GM23338 (cell line): ENCODE measurements around the gene PTGDR2. TPM values are rescaled to one million over a fixed set of nuclear protein-coding genes. Genes with fewer than 3 reads are reported as not detected.

ENCODE experiments used
- ATAC-seq: fragments of 200-7000 bp; cut with Tn5 transposase; 3 replicates; pipeline ENCODE4 v1.9.1; 2020
- DNase-seq: peaks from one replicate; pipeline ENCODE4 v3.0.0-alpha.2; 2015; ENCODE audit warnings: low spot score
- H2AFZ ChIP-seq: fragments of 200-600 bp; sonication (generic); 2 replicates; pipeline ENCODE4 v1.8.0; 2016; ENCODE audit warnings: antibody characterized with exemption, mild to moderate bottlenecking, moderate library complexity
- H3F3A ChIP-seq: fragments of 200-600 bp; sonication (generic); replicated peaks from 2 replicates; pipeline ENCODE4 v1.8.0; 2017; ENCODE audit warnings: antibody characterized with exemption, mixed run types, low read depth
- H3K27ac ChIP-seq: fragments of 200-600 bp; sonication (generic); 2 replicates; pipeline ENCODE4 v1.6.1; 2016; ENCODE audit warnings: low read depth
- H3K27me3 ChIP-seq: fragments of 200-600 bp; sonication (generic); 2 replicates; pipeline ENCODE4 v1.8.0; 2016; ENCODE audit warnings: mild to moderate bottlenecking, mixed run types, moderate library complexity; ENCODE audit not compliant: insufficient read depth
- H3K36me3 ChIP-seq: fragments of 200-600 bp; sonication (generic); 2 replicates; pipeline ENCODE4 v1.8.0; 2016; ENCODE audit warnings: mild to moderate bottlenecking; ENCODE audit not compliant: insufficient read depth
- H3K4me1 ChIP-seq: fragments of 200-600 bp; sonication (generic); 2 replicates; pipeline ENCODE4 v1.8.0; 2016; ENCODE audit warnings: mild to moderate bottlenecking, moderate library complexity; ENCODE audit not compliant: insufficient read depth
- H3K4me2 ChIP-seq: fragments of 200-600 bp; sonication (generic); 2 replicates; pipeline ENCODE4 v1.7.1; 2017; ENCODE audit warnings: mixed run types
- H3K4me3 ChIP-seq: fragments of 200-600 bp; sonication (generic); 2 replicates; pipeline ENCODE4 v1.6.1; 2016; ENCODE audit warnings: mixed run types
- H3K79me2 ChIP-seq: fragments of 200-600 bp; sonication (generic); replicated peaks from 2 replicates; pipeline ENCODE4 v1.8.0; 2017; ENCODE audit warnings: mild to moderate bottlenecking; ENCODE audit not compliant: insufficient read depth
- H3K9me2 ChIP-seq: fragments of 200-600 bp; sonication (generic); 2 replicates; pipeline ENCODE4 v1.8.0; 2017; ENCODE audit not compliant: insufficient read depth
- H4K20me1 ChIP-seq: fragments of 200-600 bp; sonication (generic); replicated peaks from 2 replicates; pipeline ENCODE4 v1.8.0; 2017; ENCODE audit warnings: mild to moderate bottlenecking; ENCODE audit not compliant: insufficient read depth
- H3K27ac Mint-ChIP-seq: 2 replicates; pipeline ENCODE4 v1.8.0; 2020; ENCODE audit warnings: inconsistent platforms, mild to moderate bottlenecking, moderate library complexity, mixed read lengths
- H3K27me3 Mint-ChIP-seq: 3 replicates; pipeline ENCODE4 v1.8.0; 2022; ENCODE audit warnings: low read depth, mild to moderate bottlenecking, moderate library complexity, mixed read lengths, inconsistent platforms; ENCODE audit not compliant: insufficient read depth, poor library complexity
- H3K36me3 Mint-ChIP-seq: 3 replicates; pipeline ENCODE4 v1.8.0; 2021; ENCODE audit warnings: low read depth, mild to moderate bottlenecking, inconsistent platforms, moderate library complexity, mixed read lengths
- H3K4me1 Mint-ChIP-seq: 3 replicates; pipeline ENCODE4 v1.8.0; 2020; ENCODE audit warnings: mild to moderate bottlenecking, inconsistent platforms, mixed read lengths
- H3K4me3 Mint-ChIP-seq: 3 replicates; pipeline ENCODE4 v1.8.0; 2021; ENCODE audit warnings: moderate library complexity, mild to moderate bottlenecking, inconsistent platforms, mixed read lengths
- H3K9me3 Mint-ChIP-seq: 3 replicates; pipeline ENCODE4 v1.8.0; 2020; ENCODE audit warnings: moderate library complexity, mild to moderate bottlenecking, inconsistent platforms, mixed read lengths
- CREB1 ChIP-seq: fragments of 250-450 bp; sonication (Bioruptor Pico); IDR thresholded peaks from 2 replicates; pipeline ENCODE4 v1.5.0; 2020; ENCODE audit warnings: low read depth, mild to moderate bottlenecking, moderate library complexity
- ETS1 ChIP-seq: IDR thresholded peaks from 2 replicates; pipeline ENCODE4 v1.6.1; 2016; ENCODE audit warnings: antibody characterized with exemption
- EZH2 ChIP-seq: fragments of 200-600 bp; sonication (generic); IDR thresholded peaks from one replicate; pipeline ENCODE4 v1.8.0; 2017; ENCODE audit warnings: antibody characterized with exemption, mild to moderate bottlenecking, low read depth; ENCODE audit not compliant: unreplicated experiment
- EZH2phosphoT487 ChIP-seq: fragments of 200-600 bp; sonication (generic); IDR thresholded peaks from one replicate; pipeline ENCODE4 v1.8.1; 2018; ENCODE audit warnings: antibody characterized with exemption; ENCODE audit not compliant: unreplicated experiment
- JUNB ChIP-seq: IDR thresholded peaks from one replicate; pipeline ENCODE4 v1.6.1; 2016; ENCODE audit warnings: antibody characterized with exemption; ENCODE audit not compliant: unreplicated experiment
- NANOG ChIP-seq: IDR thresholded peaks from 2 replicates; pipeline ENCODE4 v1.6.1; 2016; ENCODE audit warnings: antibody characterized with exemption, borderline replicate concordance
- POLR2AphosphoS5 ChIP-seq: IDR thresholded peaks from 2 replicates; pipeline ENCODE4 v1.6.1; 2016; ENCODE audit warnings: antibody characterized with exemption, low read depth
- STAT1 ChIP-seq: IDR thresholded peaks from one replicate; pipeline ENCODE4 v1.6.1; 2016; ENCODE audit warnings: antibody characterized with exemption; ENCODE audit not compliant: unreplicated experiment
- ZNF114 ChIP-seq: fragments of 250-450 bp; sonication (Bioruptor Pico); IDR thresholded peaks from 2 replicates; pipeline ENCODE4 v1.5.0; 2020; ENCODE audit warnings: mild to moderate bottlenecking, moderate library complexity
- ZNF331 ChIP-seq: fragments of 250-450 bp; sonication (Bioruptor Pico); IDR thresholded peaks from 2 replicates; pipeline ENCODE4 v1.5.0; 2020; ENCODE audit warnings: low read depth, mild to moderate bottlenecking, moderate library complexity
- ZNF462 ChIP-seq: fragments of 250-450 bp; sonication (Bioruptor Pico); IDR thresholded peaks from 2 replicates; pipeline ENCODE4 v1.5.0; 2020; ENCODE audit warnings: mild to moderate bottlenecking, moderate library complexity
- polyA plus RNA-seq: library from polyadenylated mRNA; unstranded; fragments of >200 nt; fragmentation: Nextera tagmentation; extraction: Ambion mirVana; gene quantifications from 2 replicates; pipeline ENCODE4 v1.2.1, GENCODE V29; 2016
- total RNA-seq: library from RNA; depleted of rRNA; stranded (reverse); fragments of >200 nt; shearing (Covaris generic); gene quantifications from 2 replicates; pipeline ENCODE4 v1.2.3, GENCODE V29; 2014
- TF ChIP-seq, protein P1 (sequence below), 2 experiments: fragments of 200-600 bp in 1 of 2; sonication (generic) in 1 of 2; conservative IDR thresholded peaks; 2 replicates each; pipeline versions ENCODE4 v1.5.1 to v1.6.1; 2016 to 2017; ENCODE audit warnings: antibody characterized with exemption in 2 of 2, low read depth in 2 of 2, mild to moderate bottlenecking in 2 of 2, moderate library complexity in 1 of 2
- TF ChIP-seq, protein P2 (sequence below): IDR thresholded peaks from one replicate; pipeline ENCODE4 v1.6.1; 2018; ENCODE audit warnings: antibody characterized with exemption; ENCODE audit not compliant: unreplicated experiment

PTGDR2 gene
- total and polyA plus RNA-seq, 2 experiments from 2014 or later, result 0.24 to 0.73 TPM

DNA sequence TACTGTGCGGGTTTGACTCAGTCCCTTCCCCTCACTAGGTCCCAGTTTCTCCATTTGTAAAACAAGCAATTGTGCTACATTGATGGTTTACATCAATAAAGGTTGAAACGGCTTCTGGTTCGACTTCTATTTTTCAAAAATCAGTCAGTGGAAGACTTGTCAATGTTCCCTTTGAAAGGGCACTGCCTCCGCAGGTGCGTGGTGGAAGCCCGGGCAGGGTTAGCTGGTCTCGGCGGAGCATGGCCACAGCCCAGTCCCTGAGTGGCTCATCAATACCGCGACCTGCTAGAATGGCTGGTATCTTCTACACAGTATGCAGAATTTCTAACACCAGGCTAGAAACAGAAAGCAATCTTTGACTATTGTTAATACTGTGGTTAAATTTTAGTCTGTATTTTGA is 54.6 kb downstream of the PTGDR2 start:
- peaks cover 3% of the 10 kb centered on the region; the same call in 2 of the 3 replicates for H3K9me3 Mint-ChIP-seq
- no peak overlapping the region for H3K4me3 Mint-ChIP-seq
- DNase-seq, result no peak
- no peaks in the 10 kb centered on the region for H3F3A ChIP-seq
- H2AFZ ChIP-seq, result no peak overlapping the region
- H3K27me3 Mint-ChIP-seq, result peaks cover 6% of the 10 kb centered on the region
- H3K4me2 ChIP-seq, result no peak overlapping the region
- H3K4me1 Mint-ChIP-seq, result no peaks in the 10 kb centered on the region
- H3K36me3 Mint-ChIP-seq, result no peaks in the 10 kb centered on the region
- H3K4me1 ChIP-seq, result no peaks in the 10 kb centered on the region
- H3K36me3 ChIP-seq, result no peaks in the 10 kb centered on the region
- H3K27ac ChIP-seq, result no peak overlapping the region
- no peak overlapping the region for H3K4me3 ChIP-seq
- ATAC-seq, result no peak
- TF ChIP-seq ZNF114 (no peak), JUNB (no peak), NANOG (no peak), EZH2 (no peak), ZNF462 (CRISPR knock-in tag) (no peak), ETS1 (no peak), CREB1 (CRISPR knock-in tag) (no peak), ZNF331 (CRISPR knock-in tag) (no peak), STAT1 (no peak), EZH2phosphoT487 (no peak), POLR2AphosphoS5 (no peak)
- TF ChIP-seq, protein P1, sequence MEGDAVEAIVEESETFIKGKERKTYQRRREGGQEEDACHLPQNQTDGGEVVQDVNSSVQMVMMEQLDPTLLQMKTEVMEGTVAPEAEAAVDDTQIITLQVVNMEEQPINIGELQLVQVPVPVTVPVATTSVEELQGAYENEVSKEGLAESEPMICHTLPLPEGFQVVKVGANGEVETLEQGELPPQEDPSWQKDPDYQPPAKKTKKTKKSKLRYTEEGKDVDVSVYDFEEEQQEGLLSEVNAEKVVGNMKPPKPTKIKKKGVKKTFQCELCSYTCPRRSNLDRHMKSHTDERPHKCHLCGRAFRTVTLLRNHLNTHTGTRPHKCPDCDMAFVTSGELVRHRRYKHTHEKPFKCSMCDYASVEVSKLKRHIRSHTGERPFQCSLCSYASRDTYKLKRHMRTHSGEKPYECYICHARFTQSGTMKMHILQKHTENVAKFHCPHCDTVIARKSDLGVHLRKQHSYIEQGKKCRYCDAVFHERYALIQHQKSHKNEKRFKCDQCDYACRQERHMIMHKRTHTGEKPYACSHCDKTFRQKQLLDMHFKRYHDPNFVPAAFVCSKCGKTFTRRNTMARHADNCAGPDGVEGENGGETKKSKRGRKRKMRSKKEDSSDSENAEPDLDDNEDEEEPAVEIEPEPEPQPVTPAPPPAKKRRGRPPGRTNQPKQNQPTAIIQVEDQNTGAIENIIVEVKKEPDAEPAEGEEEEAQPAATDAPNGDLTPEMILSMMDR (conservative IDR thresholded peaks at IDR 0.05; ENCODE audit: low read depth in 2 of 2), result no peak
- TF ChIP-seq, protein P2, sequence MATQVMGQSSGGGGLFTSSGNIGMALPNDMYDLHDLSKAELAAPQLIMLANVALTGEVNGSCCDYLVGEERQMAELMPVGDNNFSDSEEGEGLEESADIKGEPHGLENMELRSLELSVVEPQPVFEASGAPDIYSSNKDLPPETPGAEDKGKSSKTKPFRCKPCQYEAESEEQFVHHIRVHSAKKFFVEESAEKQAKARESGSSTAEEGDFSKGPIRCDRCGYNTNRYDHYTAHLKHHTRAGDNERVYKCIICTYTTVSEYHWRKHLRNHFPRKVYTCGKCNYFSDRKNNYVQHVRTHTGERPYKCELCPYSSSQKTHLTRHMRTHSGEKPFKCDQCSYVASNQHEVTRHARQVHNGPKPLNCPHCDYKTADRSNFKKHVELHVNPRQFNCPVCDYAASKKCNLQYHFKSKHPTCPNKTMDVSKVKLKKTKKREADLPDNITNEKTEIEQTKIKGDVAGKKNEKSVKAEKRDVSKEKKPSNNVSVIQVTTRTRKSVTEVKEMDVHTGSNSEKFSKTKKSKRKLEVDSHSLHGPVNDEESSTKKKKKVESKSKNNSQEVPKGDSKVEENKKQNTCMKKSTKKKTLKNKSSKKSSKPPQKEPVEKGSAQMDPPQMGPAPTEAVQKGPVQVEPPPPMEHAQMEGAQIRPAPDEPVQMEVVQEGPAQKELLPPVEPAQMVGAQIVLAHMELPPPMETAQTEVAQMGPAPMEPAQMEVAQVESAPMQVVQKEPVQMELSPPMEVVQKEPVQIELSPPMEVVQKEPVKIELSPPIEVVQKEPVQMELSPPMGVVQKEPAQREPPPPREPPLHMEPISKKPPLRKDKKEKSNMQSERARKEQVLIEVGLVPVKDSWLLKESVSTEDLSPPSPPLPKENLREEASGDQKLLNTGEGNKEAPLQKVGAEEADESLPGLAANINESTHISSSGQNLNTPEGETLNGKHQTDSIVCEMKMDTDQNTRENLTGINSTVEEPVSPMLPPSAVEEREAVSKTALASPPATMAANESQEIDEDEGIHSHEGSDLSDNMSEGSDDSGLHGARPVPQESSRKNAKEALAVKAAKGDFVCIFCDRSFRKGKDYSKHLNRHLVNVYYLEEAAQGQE, result no peak
- H3K9me2 ChIP-seq, result no peaks in the 10 kb centered on the region
- no peaks in the 10 kb centered on the region for H3K79me2 ChIP-seq
- no peaks in the 10 kb centered on the region for H3K27me3 ChIP-seq
- no peak overlapping the region for H3K27ac Mint-ChIP-seq
- H4K20me1 ChIP-seq, result no peaks in the 10 kb centered on the region
